DMS79 treated with DMSO at 0.1 percent for 48 hours (cell line): ENCODE measurements around the gene PTPRG.

ENCODE experiments used
- DNase-seq: peaks from one replicate; lab custom pipeline; 2025; lab: John Stamatoyannopoulos, UW

Gene PTPRG

DNA sequence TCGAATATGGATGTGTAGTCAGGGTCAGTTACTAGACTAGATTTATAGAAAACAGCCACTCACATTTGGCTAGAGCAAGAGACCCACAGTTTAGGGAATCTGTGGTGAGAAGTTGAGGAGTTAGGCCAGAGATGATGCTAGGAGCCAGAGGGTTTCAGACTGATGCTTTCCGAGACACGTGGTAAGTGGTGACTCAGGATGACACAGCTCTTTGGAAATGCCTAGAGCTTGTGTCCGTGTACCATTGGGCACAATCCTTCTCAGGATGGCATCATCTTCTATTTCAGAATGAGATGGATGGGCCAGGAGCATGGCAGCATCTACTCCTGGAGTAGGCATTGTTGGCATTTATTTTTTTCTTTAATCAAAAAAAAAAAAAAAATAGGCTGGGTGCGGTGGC is 28.5 kb downstream of the PTPRG start:
- DNase-seq, result no peak

DNA sequence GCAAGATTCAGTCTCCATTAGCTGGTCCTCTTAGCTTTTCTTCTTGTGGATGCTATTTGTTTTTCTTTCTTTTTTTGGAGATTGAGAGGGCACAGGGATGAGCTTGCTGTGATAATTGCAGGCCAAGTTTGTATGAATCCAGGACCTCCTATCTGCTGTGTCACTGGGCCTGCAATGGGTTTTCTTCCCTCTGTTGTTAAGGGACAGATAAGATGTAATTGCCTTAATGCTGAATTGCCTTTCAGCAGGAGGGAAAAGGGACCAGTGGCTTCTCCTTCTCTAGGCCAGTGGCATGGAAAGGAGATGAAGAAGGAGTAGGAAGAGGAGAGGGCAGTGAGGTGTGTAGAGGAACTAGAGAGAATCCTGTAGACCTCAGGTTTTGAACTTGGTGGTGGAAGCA is 29.9 kb downstream of the PTPRG start:
- no peak for DNase-seq

DNA sequence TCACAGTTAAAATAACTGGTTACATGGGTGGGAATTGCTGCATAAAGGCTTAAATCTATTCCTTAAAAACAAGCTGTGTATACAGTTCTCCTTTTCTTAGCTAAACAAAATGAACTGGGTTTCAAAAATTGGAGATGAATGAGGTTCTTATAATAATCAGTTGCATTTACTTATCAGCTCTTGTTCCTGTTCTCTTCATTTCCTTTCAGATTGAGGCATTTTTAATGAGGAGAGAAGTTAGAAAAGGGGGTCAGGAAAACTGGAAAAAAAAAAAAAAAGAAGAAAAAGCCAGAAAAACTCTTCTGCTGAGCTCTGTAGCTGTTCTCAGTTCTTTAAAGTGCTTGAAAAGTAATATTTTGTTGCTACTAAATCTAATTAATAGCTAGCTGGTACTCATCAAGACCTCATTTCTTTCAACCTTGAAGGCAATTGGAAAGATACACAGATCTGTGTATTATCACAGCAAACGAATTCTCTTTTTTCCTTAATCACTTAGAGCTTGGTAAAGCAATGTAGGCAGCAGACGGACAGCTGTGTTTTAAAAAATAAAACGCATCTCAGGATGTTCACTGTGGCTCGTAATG is 32.2 kb downstream of the PTPRG start:
- DNase-seq, result no peak

DNA sequence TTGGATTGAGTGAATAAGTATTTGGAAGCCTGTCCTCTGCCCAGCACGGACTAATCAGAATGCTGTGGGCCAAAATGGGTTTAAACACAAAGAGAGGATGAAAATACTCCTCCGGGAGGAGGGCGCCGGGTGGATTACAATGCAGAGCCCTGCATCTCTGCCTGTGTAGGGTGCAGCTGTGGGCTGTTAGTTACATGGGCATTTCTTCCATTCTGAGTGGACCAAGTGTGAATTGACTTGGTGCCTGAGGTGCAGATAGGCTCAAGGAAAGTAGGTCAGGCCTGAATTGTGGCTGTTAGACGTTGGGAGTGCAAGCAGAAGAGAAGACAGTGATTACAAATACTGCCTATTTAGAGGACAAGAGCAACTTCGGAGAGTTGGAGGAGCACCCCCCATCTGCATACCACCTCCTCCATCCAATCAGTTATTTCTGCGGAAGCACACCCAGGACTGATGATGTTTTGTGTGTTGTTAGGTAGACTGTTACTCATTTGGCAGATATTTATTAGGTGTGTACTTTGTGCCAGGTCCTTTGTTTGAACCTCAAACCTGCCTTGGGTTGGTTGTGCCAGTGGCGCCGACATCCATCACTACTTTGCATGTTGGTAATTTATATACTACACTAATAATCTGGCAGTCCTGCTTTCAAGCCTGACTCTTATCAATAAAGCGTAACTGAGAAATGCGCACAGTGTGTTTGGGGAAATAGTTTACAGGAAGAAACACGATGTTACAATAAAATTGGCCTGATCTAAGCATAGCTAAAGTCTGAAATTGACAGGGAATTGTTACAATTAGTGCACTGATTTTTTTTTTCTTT is 33.0 kb downstream of the PTPRG start:
- no peak for DNase-seq

DNA sequence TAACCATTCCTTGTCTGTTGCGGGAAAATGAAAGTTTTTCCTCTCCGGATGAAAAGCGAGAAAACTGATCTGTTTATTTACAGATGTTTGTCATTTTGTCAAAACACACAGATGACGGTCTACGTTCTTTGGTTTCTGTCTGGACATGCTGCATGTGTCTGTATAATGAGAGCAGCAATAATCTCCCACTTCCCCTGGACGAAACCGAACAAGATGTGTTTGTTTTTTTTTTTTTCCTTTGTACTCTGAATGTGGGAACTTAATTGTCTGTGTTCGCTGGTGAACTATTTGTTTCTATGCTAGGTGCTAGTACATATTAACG is 33.6 kb downstream of the PTPRG start:
- no peak for DNase-seq

DNA sequence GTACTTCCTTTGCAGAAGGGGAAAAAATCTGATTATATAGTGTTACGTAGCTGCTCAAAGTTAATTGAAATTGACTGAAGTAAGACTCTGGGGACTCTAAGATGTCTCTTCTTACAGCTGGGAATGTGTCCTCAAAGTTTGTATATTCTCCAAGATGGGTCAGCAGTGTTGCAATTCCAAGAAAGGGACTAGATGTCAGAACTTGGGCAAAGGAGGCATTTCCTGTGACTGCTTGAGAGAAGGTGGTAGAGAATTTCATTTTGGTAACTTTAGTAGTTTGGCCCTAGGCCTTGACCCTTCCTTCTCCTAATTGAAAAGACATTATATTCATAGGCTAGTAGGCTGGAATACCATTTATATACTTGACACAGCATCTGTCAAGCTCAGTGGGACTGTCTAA is 33.9 kb downstream of the PTPRG start:
- DNase-seq, result no peak

DNA sequence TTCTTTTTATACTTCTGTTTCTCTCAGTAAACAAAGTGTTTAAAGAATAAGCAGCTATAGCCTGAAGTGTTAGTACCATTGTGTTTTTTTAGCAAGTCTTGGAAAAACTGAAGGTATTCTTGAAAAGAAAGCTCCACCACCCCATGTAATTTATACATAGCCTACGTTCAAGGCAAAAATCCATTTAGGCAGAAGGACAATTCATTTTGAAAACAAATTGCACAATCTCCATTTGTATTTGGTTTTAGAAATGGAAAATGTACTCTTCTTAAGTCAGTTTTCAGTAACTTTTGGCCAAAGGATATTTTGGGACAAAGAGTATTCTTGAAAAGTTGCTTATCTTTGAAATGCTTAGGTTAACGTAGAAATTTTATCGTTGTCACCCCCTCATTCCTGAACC is 34.5 kb downstream of the PTPRG start:
- DNase-seq, result no peak

DNA sequence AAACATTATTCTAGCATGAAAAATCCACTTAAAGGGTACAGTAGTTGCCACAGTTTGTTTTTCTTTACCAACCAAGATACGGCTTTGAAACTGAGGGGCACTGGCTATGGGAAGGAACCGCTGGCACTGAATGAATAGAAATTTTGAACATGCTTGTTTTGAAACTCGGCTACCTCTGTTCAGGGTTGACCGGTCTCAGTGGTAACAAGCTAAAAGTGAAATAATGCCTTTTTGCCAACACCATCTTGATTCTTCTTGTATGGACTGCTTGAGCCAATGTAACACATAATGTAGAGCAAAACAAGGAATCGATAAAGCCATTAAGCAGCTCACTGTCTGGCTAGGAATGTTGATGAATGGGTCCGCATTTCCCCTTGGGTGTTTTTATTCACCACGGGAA is 36.5 kb downstream of the PTPRG start:
- no peak for DNase-seq

DNA sequence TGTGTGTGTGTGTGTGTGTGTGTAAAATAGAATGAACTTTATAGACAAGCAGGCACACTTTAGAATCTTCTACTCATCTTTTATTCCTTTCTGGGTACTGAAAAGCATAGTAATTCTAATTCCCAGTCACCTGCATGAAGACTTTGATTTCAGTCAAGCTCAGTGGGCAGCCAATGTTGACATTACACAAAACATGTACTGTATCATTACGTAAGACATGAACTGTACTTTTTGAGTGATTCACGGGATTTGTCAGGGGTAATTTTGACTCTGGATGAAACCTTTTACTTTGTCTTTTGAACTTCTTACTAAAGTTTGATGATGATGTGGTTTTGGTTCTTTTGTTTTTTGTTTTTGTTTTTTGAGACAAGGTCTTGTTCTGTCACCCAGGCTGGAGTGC is 38.8 kb downstream of the PTPRG start:
- no peak for DNase-seq

DNA sequence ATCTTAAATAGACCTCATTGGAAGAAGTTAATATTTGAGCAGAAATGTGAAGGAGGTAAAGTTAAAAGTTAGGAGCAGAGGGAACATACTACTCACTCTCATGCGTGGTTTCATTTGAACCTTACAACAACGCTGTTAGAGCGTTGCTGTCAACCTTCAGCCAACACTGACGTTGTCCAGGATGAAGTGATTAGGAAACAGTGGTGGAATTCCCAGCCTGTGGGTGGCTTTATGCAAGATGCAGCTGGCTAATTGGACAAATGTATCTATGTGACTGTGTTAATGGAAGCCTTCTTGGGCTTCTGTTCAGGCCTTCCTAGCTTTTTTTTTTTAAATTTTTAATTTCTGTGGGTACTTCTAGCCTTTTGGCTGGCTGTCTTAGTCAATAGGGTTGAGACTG is 40.5 kb downstream of the PTPRG start:
- DNase-seq, result no peak

DNA sequence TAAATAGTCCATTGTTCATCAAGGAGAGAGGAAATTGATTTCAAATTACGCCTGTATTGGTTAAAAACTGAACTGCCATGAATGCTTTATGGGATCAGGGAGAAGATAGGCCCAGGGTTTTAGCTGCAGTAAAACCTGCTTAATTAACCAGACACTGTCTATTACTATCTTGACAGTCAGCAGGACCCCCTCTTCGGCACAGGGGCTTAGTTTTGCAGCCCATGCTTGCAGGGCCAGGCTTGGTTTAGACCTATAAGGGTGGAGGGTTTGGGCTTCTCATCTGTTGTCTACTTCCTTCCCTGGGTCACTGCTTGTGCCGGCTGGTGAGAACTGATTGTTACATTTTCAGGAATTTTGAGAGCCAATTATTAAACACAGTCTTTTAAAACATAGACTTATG is 41.1 kb downstream of the PTPRG start:
- no peak for DNase-seq

DNA sequence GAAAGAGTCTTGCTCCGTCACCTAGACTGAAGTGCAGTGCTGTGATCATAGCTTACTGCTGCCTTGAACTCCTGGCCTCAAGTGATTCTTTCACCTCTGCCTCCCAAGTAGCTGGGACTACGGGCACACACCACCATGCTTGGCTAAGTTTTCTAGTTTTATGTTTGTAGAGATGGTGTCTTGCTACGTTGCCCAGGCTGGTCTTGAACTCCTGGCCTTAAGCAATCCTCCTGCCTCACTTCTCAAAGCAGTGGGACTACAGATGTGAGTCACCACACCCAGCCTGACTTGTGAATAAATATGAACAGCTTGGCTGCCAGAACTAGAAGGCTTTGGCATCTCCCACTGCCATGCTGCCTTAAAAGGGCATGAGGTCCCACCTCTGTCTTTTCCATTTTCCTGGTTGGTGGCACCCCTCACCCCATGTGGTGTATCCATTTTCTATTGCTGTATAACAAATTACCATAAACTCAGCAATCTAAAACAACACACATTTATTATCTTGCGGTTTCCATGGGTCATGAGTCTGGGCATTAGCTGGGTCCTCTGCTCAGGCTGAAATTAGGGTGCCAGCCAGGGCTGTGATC is 44.3 kb downstream of the PTPRG start:
- DNase-seq, result no peak

DNA sequence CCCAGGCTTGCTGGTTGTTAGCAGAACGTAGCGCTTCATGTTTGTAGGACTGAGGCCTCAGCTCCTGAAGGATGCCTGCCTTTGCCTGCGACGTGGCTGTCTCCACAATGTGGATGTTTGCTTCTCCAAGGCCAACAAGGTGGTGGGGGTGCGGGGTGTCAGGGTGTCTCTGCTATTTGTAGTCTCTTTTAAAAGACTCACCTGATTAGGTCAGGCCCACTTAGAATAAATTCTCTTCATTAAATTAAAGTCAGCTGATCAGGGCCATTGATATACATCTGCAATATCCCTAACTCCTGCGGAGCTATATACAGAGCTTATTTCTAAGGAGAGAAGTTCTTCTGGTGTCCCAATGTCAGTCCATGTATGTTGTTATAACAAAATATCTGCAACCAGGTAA is 44.8 kb downstream of the PTPRG start:
- DNase-seq, result no peak

DNA sequence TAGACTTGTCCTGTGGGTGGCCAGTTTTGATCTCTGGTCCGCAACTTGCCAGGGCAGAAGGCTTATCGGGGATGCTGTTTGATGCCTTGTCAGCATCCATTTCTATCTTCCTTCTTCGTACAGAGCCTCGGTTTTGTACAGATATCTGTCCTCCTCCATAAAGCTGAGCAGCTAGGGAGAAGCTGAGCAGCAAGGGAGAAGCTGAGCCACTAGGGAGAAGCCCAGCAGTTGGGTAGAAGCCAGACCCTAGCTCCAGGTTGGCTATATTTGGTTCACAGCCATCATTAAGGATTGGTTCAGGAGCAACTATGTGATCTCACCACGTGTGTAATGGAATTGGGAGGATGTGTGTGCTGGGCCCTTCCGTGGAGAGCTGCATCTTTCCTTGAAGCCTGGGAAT is 46.7 kb downstream of the PTPRG start:
- DNase-seq, result no peak

DNA sequence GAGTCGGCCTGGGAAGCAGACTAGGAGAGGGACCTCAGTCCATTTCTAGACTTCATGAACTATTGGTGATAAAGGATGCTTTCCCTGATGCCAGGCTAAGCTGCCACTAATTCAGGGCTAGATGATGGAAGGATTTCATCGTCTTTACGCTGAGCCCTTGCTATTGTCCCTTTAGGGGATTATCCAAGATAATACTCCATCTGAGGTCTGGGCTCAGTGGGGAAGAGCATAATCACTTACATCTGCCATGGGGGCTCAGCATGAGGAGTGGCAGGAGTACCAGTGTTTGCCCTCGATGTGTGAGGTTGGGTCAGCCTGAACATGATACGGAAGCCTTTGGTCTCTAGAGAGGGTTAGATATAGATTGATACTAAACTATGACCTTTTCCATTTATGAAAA is 47.3 kb downstream of the PTPRG start:
- no peak for DNase-seq

DNA sequence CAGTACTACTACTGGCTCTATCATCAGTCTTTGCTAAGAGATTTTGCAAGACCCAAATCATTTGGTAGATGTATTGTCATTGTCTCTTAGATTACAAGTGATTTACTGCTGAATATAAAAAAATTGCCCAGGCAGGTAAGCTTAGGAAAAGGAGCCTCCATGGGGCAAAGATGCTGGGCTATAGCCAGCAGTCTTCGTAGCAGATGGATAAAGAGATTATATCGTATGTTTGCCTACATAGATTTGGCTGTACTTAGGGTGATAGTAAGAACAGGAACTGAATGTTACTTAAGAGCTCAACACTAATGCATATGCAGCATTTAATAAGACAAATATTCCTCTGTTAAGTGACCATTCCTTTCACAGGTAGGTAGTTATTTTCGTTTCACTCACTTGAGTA is 48.9 kb downstream of the PTPRG start:
- DNase-seq, result no peak

DNA sequence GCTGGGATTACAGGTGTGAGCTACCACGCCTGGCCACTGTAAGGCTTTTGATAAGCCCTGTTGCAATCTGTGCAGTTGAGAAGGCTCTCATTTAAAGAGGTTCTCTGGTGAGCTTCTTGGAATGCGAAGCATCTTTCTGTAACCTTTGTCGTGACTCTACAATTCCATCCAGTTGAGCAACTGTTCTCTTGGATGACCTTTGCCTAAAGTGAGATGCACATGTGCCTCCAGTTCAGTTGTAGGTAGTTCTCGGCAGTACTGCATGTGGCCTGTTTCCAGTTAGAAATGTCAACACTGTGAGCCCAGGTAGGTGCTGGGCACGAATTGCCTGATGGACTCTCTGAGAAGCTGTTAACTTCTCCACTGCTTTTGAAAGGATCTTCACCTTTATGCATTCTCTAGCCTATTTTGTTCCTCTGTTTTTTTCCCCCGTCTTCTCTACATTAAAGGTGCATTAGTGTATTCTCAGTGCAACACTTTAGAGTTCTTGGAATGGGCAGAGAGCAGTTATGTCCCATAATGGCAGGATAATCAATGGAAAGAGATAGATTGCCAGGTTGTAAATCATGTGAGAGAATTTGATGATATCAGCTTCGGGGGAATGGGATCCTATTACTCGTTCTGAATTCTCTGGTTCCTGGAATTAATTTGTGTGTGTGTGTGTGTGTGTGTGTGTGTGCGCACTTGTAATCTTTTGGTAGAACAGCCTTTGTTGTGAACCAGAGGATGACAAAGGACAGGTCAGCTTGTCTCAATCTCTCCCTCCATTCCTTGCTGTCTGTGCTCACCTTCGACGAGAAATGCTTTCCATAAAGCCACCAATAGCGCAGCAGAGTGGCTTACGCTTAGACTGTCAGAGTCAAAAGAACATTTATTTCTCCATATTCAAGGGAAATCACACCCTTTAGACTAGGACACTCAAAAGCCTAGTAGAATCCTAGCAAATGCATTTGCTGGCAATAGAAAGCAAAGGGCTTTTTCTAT is 51.1 kb downstream of the PTPRG start:
- no peak for DNase-seq

DNA sequence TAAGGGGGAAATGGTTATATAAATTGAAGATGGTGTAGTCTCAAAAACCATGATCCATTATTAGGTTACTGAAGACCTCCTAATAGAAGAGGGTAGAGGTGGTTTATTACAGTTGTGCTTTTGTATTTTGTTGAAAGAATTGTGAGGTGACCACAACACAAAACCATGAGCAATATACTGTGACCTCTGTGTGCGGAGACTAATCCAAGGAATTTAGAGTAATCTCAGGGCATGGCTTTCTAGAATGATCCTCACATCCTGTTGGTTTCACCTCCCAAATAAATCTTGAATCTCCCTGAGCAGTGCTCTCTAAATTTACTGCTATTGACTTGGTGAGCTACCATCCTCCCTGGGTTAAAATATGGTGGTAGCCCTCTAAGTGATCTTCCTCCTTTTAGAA is 52.3 kb downstream of the PTPRG start:
- DNase-seq, result no peak

DNA sequence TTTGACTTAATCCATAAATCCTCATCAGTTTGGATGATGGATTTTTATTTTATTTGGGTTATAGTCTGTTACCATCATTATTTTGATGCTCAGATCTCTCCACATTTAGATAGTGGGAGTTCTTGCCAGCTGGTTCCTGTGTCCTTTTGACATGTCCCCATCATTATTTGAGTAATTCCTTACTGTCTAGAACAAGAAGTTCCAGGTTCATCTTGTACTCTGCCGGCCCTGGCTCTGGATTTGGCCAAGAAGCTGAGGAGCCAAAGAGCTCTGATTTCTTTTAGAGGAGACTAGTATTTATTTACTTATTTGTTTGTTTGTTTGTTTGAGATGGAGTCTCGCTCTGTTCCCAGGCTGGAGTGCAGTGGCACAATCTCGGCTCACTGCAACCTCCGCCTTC is 54.3 kb downstream of the PTPRG start:
- DNase-seq, result no peak

DNA sequence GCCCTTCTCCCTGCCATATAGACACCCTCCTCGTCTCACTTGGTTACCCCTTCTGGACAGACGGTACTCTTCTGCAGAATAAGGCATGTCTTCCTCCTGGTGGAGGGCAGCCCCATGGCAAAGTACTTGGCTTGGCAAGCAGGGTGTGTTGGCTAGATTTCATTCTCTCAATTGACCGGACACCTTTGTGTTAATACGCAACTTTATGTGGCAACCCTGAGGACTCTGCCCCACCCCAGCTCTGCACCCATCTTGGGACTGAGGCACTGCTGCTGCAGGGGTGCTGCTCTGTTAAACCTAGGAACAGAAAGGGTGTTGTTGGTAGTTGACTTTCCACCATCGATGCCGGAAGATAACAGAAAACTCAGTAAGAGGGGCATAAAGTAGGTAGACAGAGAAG is 55.2 kb downstream of the PTPRG start:
- DNase-seq, result no peak

DNA sequence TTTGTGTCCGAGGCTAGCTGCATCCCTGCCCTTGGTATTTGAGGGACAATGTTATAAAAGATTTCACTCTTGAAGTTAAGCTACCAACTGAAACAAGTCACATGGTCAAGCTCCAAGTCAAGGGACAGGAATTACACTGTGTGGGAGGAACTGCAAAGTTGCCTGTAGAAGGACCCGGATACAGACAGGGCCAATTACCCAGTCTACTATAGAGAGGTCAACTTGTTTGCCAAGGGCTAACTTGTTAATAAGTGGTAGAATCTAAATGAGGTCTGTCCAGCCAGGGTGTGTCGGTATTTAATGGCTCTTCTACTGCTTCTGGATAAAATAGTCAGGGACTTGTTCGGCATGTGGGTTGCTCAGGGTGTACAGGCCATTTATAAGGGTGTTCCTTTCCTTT is 55.7 kb downstream of the PTPRG start:
- no peak for DNase-seq

DNA sequence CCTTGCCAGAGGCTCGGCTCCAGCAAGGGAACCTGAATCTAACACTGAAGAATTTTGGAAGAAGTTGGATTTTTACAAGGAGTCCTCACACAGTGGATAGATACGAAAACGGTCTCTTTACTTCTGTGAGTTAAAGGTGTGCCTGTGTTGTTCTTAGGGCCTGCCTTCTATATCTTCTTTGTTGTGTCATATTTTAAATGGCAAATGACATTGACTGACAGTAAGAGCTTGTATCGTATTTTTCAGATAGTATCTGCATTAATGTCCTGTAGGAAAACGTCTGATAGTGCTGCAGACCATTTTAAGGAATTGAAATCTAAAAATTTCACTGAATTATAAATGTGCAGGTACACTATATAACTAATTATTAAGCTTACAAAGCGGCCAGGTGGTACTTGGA is 56.3 kb downstream of the PTPRG start:
- no peak for DNase-seq

DNA sequence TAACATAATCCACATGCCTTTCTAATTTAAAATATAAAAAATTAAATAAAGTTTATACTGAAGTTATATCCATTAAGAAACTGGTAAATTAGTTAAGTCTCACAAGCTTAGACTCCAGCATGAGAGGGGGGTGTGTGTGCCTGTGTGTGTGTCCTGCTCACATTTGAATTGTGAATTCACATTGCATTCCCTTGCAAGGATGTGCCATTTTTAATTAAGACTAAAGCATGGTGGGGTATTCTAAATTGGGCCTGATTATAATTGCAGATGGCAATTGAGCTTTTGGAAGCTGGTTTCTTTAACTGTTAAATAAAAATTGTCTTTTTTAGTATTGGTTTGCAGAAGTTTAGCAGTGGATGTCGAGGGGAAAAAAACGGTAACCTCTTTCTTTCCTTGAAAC is 56.9 kb downstream of the PTPRG start:
- no peak for DNase-seq
